Tibial nerve (tissue), 4 donors: ENCODE measurements around the gene PTGER1.

Experiments
- EP300 ChIP-seq, 2 donors: sonication (generic); formaldehyde crosslinking; IDR thresholded peaks; one replicate each; pipeline ENCODE4 v1.6.1; 2017; ENCODE audit warnings: antibody characterized with exemption in 2 of 2, mild to moderate bottlenecking in 1 of 2
- POLR2A ChIP-seq, 2 donors: fragments of 450-650 bp; IDR thresholded peaks; one replicate each; pipeline ENCODE4 v1.6.1; 2017; ENCODE audit warnings: antibody characterized with exemption in 2 of 2, mild to moderate bottlenecking in 2 of 2, moderate library complexity in 2 of 2
- TF ChIP-seq, protein P1 (sequence below), 5 experiments: fragments of 200-600 bp in 3 of 5; fragments of 450-650 bp in 2 of 5; sonication (generic) in 3 of 5; IDR thresholded peaks; one replicate each; pipeline ENCODE4 v1.5.1; 2016 to 2019; ENCODE audit warnings: antibody characterized with exemption in 5 of 5, mild to moderate bottlenecking in 3 of 5, moderate library complexity in 2 of 5

DNA sequence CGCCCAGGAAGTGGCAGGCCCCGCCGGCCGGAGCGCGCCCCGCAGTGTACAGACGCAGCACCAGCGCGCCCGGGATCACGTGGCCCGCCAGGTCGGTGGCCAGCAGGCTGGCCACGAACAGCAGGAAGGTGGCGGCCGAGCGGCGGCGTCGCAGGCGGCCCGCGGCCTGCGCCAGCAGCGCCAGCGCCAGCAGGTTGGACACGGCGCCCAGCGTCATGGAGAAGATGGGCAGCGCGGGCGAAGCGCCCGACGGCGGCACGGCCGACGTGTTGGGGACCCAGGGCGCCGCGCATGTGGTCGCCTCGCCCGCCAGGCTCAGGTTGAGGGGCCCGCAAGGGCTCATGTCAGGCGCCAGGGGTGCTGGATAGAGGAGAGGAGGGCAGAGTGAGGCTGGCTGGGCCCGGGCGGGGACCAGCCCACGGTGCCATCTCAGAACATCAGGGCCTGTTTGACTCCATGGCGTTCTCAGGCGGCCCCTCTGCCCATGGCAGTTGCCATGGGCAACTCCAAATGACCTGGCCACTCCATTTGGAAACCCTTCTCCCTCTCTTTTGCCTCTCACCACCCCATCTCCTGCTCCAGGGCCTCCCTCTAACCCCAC lies 1.1 kb downstream of the PTGER1 start:
- TF ChIP-seq, protein P1, sequence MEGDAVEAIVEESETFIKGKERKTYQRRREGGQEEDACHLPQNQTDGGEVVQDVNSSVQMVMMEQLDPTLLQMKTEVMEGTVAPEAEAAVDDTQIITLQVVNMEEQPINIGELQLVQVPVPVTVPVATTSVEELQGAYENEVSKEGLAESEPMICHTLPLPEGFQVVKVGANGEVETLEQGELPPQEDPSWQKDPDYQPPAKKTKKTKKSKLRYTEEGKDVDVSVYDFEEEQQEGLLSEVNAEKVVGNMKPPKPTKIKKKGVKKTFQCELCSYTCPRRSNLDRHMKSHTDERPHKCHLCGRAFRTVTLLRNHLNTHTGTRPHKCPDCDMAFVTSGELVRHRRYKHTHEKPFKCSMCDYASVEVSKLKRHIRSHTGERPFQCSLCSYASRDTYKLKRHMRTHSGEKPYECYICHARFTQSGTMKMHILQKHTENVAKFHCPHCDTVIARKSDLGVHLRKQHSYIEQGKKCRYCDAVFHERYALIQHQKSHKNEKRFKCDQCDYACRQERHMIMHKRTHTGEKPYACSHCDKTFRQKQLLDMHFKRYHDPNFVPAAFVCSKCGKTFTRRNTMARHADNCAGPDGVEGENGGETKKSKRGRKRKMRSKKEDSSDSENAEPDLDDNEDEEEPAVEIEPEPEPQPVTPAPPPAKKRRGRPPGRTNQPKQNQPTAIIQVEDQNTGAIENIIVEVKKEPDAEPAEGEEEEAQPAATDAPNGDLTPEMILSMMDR (IDR thresholded peaks at IDR 0.05), result no peak
- TF ChIP-seq POLR2A (IDR thresholded peaks at IDR 0.05) (no peak), EP300 (IDR thresholded peaks at IDR 0.05) (no peak)
